SK-N-SH (cell line): Measurements from ENCODE around the gene TM9SF3. TPM values are rescaled to one million over a fixed set of nuclear protein-coding genes. Genes with fewer than 3 reads are reported as not detected.

ENCODE experiments used
- CTCF ChIA-PET: fragments of 300-600, 350-600 bp; formaldehyde crosslinking; extraction: SDS; loops from one replicate; lab custom pipeline; 2021; lab: Yijun Ruan, JAX
- POLR2A ChIA-PET: fragments of 350-600 bp; sonication (Branson Sonifier 250); formaldehyde crosslinking; extraction: SDS; loops from one replicate; lab custom pipeline; 2020; ENCODE audit warnings: antibody characterized with exemption, inconsistent platforms; lab: Yijun Ruan, JAX
- DNase-seq: peaks from one replicate; pipeline ENCODE4 v3.0.0; 2012
- H2AFZ ChIP-seq: fragments of 200-600 bp; sonication (generic); 2 replicates; pipeline ENCODE4 v1.8.1; 2016; ENCODE audit warnings: antibody characterized with exemption, mild to moderate bottlenecking, low read depth
- H3F3A ChIP-seq: fragments of 200-600 bp; sonication (generic); replicated peaks from 2 replicates; pipeline ENCODE3; 2016; ENCODE audit warnings: antibody characterized with exemption, mild to moderate bottlenecking; ENCODE audit not compliant: insufficient read depth
- H3K27ac ChIP-seq, 2 experiments: fragments of 200-500 bp in 1 of 2; fragments of 200-600 bp in 1 of 2; sonication (Bioruptor generic) in 1 of 2; sonication (generic), shearing (Covaris generic) in 1 of 2; 2 replicates each; pipeline versions ENCODE4 v1.5.1 to v1.6.1; 2014 to 2016; ENCODE audit warnings: low read depth in 2 of 2, inconsistent platforms in 1 of 2, low read length in 1 of 2, mild to moderate bottlenecking in 1 of 2, mixed read lengths in 1 of 2
- H3K27me3 ChIP-seq: fragments of 200-600 bp; sonication (generic), shearing (Covaris generic); 2 replicates; pipeline ENCODE4 v1.6.1; 2016; ENCODE audit warnings: mixed run types; ENCODE audit not compliant: insufficient read depth
- H3K36me3 ChIP-seq, 2 experiments: fragments of 200-500 bp in 1 of 2; fragments of 200-600 bp in 1 of 2; sonication (Bioruptor generic) in 1 of 2; sonication (generic) in 1 of 2; replicated peaks in 1 of 2; 2 replicates each; pipeline versions ENCODE3 to v1.5.1; 2014 to 2016; ENCODE audit warnings: low read length in 1 of 2, mild to moderate bottlenecking in 1 of 2; ENCODE audit not compliant: insufficient read depth in 2 of 2, control insufficient read depth in 1 of 2
- H3K4me1 ChIP-seq, 2 experiments: fragments of 200-500 bp in 1 of 2; fragments of 200-600 bp in 1 of 2; sonication (Bioruptor generic) in 1 of 2; sonication (generic), shearing (Covaris generic) in 1 of 2; 2 replicates each; pipeline versions ENCODE4 v1.5.1 to v1.6.1; 2014 to 2016; ENCODE audit warnings: low read depth in 1 of 2, low read length in 1 of 2, mixed run types in 1 of 2; ENCODE audit not compliant: insufficient read depth in 2 of 2, control insufficient read depth in 1 of 2
- H3K4me2 ChIP-seq: fragments of 200-600 bp; sonication (generic), shearing (Covaris generic); 2 replicates; pipeline ENCODE4 v1.6.1; 2017; ENCODE audit warnings: mixed run types
- H3K4me3 ChIP-seq, 2 experiments: fragments of 200-500 bp in 1 of 2; fragments of 200-600 bp in 1 of 2; sonication (Bioruptor generic) in 1 of 2; sonication (generic), shearing (Covaris generic) in 1 of 2; 2 replicates each; pipeline versions ENCODE4 v1.5.1 to v1.8.1; 2014 to 2016; ENCODE audit warnings: low read depth in 2 of 2, inconsistent platforms in 1 of 2, low read length in 1 of 2, mild to moderate bottlenecking in 1 of 2, mixed read lengths in 1 of 2, moderate library complexity in 1 of 2
- H3K79me2 ChIP-seq: fragments of 200-600 bp; sonication (generic); 2 replicates; pipeline ENCODE4 v1.8.1; 2017; ENCODE audit warnings: mild to moderate bottlenecking; ENCODE audit not compliant: insufficient read depth
- H3K9ac ChIP-seq: fragments of 200-600 bp; sonication (generic); 2 replicates; pipeline ENCODE4 v1.6.1; 2017; ENCODE audit warnings: mixed run types
- H3K9me2 ChIP-seq: fragments of 200-600 bp; sonication (generic); 2 replicates; pipeline ENCODE4 v1.6.1; 2017; ENCODE audit warnings: mixed run types
- H3K9me3 ChIP-seq: fragments of 200-600 bp; sonication (generic); 2 replicates; pipeline ENCODE4 v1.6.1; 2017; ENCODE audit warnings: mixed run types, mild to moderate bottlenecking, moderate library complexity
- H4K20me1 ChIP-seq: fragments of 200-600 bp; sonication (generic); 2 replicates; pipeline ENCODE4 v1.6.1; 2017; ENCODE audit warnings: mild to moderate bottlenecking, mixed run types; ENCODE audit not compliant: insufficient read depth
- CHD2 ChIP-seq: fragments of 150-350 bp; IDR thresholded peaks from 2 replicates; pipeline ENCODE4 v1.6.1; 2018; ENCODE audit warnings: low read length; ENCODE audit not compliant: partially characterized antibody
- ELF1 ChIP-seq: IDR thresholded peaks from 2 replicates; pipeline ENCODE4 v1.4.0; 2012
- EZH2phosphoT487 ChIP-seq: fragments of 200-600 bp; sonication (generic); IDR thresholded peaks from 2 replicates; pipeline ENCODE4 v1.6.1; 2017; ENCODE audit warnings: low read depth, mixed run types, mild to moderate bottlenecking, antibody characterized with exemption, moderate library complexity, borderline replicate concordance
- FOXM1 ChIP-seq: IDR thresholded peaks from 2 replicates; pipeline ENCODE4 v1.4.0; 2012; ENCODE audit warnings: low read depth, mild to moderate bottlenecking
- GATA2 ChIP-seq: sonication (generic); formaldehyde crosslinking; IDR thresholded peaks from 2 replicates; pipeline ENCODE4 v1.5.0; 2020; ENCODE audit warnings: mild to moderate bottlenecking, missing genetic modification reagents
- IRF3 ChIP-seq: fragments of 150-350 bp; IDR thresholded peaks from 2 replicates; pipeline ENCODE4 v1.6.1; 2016; ENCODE audit warnings: mild to moderate bottlenecking, low read depth, low read length
- MEF2A ChIP-seq: IDR thresholded peaks from 2 replicates; pipeline ENCODE4 v1.4.0; 2012; ENCODE audit warnings: low read depth, borderline replicate concordance
- NRF1 ChIP-seq: IDR thresholded peaks from 2 replicates; pipeline ENCODE4 v1.6.1; 2012; ENCODE audit warnings: low read depth, mild to moderate bottlenecking, low read length
- RAD21 ChIP-seq: IDR thresholded peaks from 2 replicates; pipeline ENCODE4 v1.6.1; 2012; ENCODE audit warnings: mild to moderate bottlenecking, low read length
- REST ChIP-seq: IDR thresholded peaks from 2 replicates; pipeline ENCODE4 v1.6.1; 2012; ENCODE audit warnings: mild to moderate bottlenecking, low read depth, low read length, moderate library complexity
- RXRA ChIP-seq: IDR thresholded peaks from 2 replicates; pipeline ENCODE4 v1.4.0; 2012; ENCODE audit warnings: low read depth, mild to moderate bottlenecking, borderline replicate concordance
- SIN3A ChIP-seq: IDR thresholded peaks from 2 replicates; pipeline ENCODE4 v1.6.1; 2012; ENCODE audit warnings: low read depth, mild to moderate bottlenecking, low read length, moderate library complexity, borderline replicate concordance
- SMC3 ChIP-seq: IDR thresholded peaks from 2 replicates; pipeline ENCODE4 v1.6.1; 2012; ENCODE audit warnings: low read depth, low read length, improper control_type of control experiment
- TCF12 ChIP-seq: IDR thresholded peaks from 2 replicates; pipeline ENCODE4 v1.4.0; 2012
- TEAD4 ChIP-seq: IDR thresholded peaks from 2 replicates; pipeline ENCODE4 v1.4.0; 2012; ENCODE audit warnings: mild to moderate bottlenecking, borderline replicate concordance; ENCODE audit not compliant: insufficient read depth
- USF1 ChIP-seq: IDR thresholded peaks from 2 replicates; pipeline ENCODE4 v1.4.0; 2012; ENCODE audit warnings: low read depth, borderline replicate concordance
- YY1 ChIP-seq: IDR thresholded peaks from 2 replicates; pipeline ENCODE4 v1.4.0; 2012; ENCODE audit warnings: low read depth, mild to moderate bottlenecking
- ZBTB33 ChIP-seq: IDR thresholded peaks from 2 replicates; pipeline ENCODE4 v1.4.0; 2012; ENCODE audit warnings: low read depth, borderline replicate concordance
- WGBS: methylation state at CpG from one replicate; pipeline ENCODE4 v1.1.6; 2017; ENCODE audit warnings: low lambda C conversion rate; 5-methylcytosine and 5-hydroxymethylcytosine counted together
- polyA plus RNA-seq, 3 experiments: library from polyadenylated mRNA; depleted of rRNA; stranded (reverse); fragments of >200 nt; gene quantifications; 2 replicates each; pipeline ENCODE4 v1.2.3, GENCODE V29; 2012

The TM9SF3 gene
- polyA plus RNA-seq, 1 of the 3 experiments (the other 2 are of a cell fraction) = 24.9 TPM

GRCh38 chr10:96626795-96627194 is 40.0 kb upstream of the TM9SF3 start:
- no peaks in the 10 kb centered on the region for H3K79me2 ChIP-seq
- H3K9me2 ChIP-seq = no peaks in the 10 kb centered on the region
- no peaks in the 10 kb centered on the region for H4K20me1 ChIP-seq
- H3K9me3 ChIP-seq = no peaks in the 10 kb centered on the region
- H3K27ac ChIP-seq = no peak overlapping the region
- H3K4me2 ChIP-seq = no peak overlapping the region
- TF ChIP-seq RAD21 (no peak), FOXM1 (no peak), MEF2A (no peak), ELF1 (no peak), CHD2 (no peak)
- no peaks in the 10 kb centered on the region for H3F3A ChIP-seq
- H2AFZ ChIP-seq = no peak overlapping the region
- ChIA-PET CTCF (no interaction called here), POLR2A (no interaction called here)
- H3K27me3 ChIP-seq = no peaks in the 10 kb centered on the region
- H3K4me1 ChIP-seq = no peaks in the 10 kb centered on the region
- H3K9ac ChIP-seq = no peak overlapping the region
- H3K4me3 ChIP-seq = no peak overlapping the region
- DNase-seq = no peak
- whole genome bisulfite sequencing = 68% methylated on average over 5 of the region's 5 CpGs
- no peaks in the 10 kb centered on the region for H3K36me3 ChIP-seq

- H3F3A ChIP-seq = no peaks in the 10 kb centered on the region
- H3K4me3 ChIP-seq = no peak overlapping the region
- no peak overlapping the region for H2AFZ ChIP-seq
- no peak for DNase-seq
- TF ChIP-seq SIN3A = no peak
- no peak for TF ChIP-seq IRF3
- no peak for TF ChIP-seq EZH2phosphoT487
- TF ChIP-seq YY1 = no peak
- TF ChIP-seq FOXM1 = no peak
- no peak for TF ChIP-seq ZBTB33
- no peak for TF ChIP-seq TCF12
- TF ChIP-seq TEAD4 = no peak
- TF ChIP-seq RXRA = no peak
- TF ChIP-seq USF1 = no peak
- no peak for TF ChIP-seq GATA2 (CRISPR knock-in tag)
- no peak for TF ChIP-seq NRF1
- TF ChIP-seq REST = no peak
- TF ChIP-seq SMC3 = no peak
- no peaks in the 10 kb centered on the region for H3K9me3 ChIP-seq
- no peaks in the 10 kb centered on the region for H3K4me1 ChIP-seq
- H3K36me3 ChIP-seq = no peaks in the 10 kb centered on the region
- no peak overlapping the region for H3K27ac ChIP-seq
- no peaks in the 10 kb centered on the region for H4K20me1 ChIP-seq
- no peaks in the 10 kb centered on the region for H3K27me3 ChIP-seq
- WGBS = 17% methylated on average over 1 of the region's 1 CpG
- H3K79me2 ChIP-seq = no peaks in the 10 kb centered on the region
- ChIA-PET POLR2A (no interaction called here), CTCF (no interaction called here)
- H3K9ac ChIP-seq = no peak overlapping the region
- H3K4me2 ChIP-seq = no peak overlapping the region
- H3K9me2 ChIP-seq = no peaks in the 10 kb centered on the region
Measured at GRCh38 chr10:96625173-96625572, 38.4 kb upstream of the TM9SF3 start.
